ENCODE measurements around the gene CEP192. TPM values are rescaled to one million over a fixed set of nuclear protein-coding genes. Genes with fewer than 3 reads are reported as not detected.

The CEP192 gene
- total and polyA plus RNA-seq, 2 of the 13 experiments (the other 11 are each of a cell fraction or from before 2014, with no cell fraction given), result 15.3 to 24.7 TPM

DNA sequence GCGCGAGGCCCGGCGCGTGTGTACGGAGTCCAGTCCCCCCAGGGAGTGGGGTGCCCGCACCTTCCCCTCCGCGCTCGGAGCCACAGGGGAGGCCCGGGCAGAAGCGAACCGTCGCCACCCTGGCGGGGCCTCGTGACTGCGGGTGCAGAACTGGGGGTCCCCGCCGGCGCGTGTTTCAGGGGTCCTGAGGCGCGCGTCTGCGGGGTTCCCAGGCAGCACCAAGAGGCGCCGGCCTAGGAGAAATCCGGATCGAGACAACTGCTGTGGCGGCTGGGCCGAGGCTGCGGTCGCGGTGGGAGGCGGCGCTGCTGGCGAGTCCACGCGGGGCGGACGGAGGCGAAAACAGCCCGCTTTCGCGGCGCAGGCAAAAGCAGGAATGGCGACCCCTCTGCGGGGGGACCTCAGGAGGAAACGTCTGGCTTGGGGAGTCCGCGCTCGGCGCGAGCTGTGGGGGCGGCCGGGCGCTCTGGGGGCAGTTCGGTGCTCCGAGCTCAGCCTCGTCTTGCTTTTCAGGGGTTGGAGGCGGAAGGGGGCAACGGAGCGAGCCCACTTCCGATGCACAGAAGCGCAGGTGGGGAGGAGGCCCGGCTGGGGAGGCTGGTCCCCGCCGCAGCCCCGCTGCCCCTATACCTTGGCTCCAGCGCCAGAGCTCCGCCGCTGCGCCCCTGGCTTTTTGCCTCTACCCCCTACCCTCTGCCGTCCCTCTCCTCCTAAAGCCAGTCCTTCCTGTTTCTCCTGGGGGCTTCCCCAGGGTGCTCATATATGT lies 145.9 kb downstream of the CEP192 start (continued):
- TF ChIP-seq HDAC1 (CRISPR knock-in tag; IDR thresholded peaks at IDR 0.05) (peak; percentile 22; the same call in 1 of the 2 replicates), ZNF468 (CRISPR knock-in tag; IDR thresholded peaks at IDR 0.05) (0 out of 2 replicates have a peak, but pooled peaks have one; percentile 17), PRMT3 (CRISPR knock-in tag; IDR thresholded peaks at IDR 0.05; ENCODE audit: borderline replicate concordance, low read depth) (0 out of 2 replicates have a peak, but pooled peaks have one; percentile 75), MZF1 (CRISPR knock-in tag; IDR thresholded peaks at IDR 0.05; ENCODE audit: borderline replicate concordance) (no peak), CAMTA2 (CRISPR knock-in tag; IDR thresholded peaks at IDR 0.05; ENCODE audit: borderline replicate concordance) (no peak), TCF12 (IDR thresholded peaks at IDR 0.05) (no peak), TCF12 (CRISPR knock-in tag; IDR thresholded peaks at IDR 0.05) (0 out of 2 replicates have a peak, but pooled peaks have one; percentile 46), PITX1 (CRISPR knock-in tag; IDR thresholded peaks at IDR 0.05) (0 out of 2 replicates have a peak, but pooled peaks have one; percentile 8), KLF15 (CRISPR knock-in tag; IDR thresholded peaks at IDR 0.05; ENCODE audit: borderline replicate concordance) (0 out of 2 replicates have a peak, but pooled peaks have one; percentile 32), GABPA (IDR thresholded peaks at IDR 0.05; ENCODE audit: low read depth, low read length) (no peak), GABPA (CRISPR knock-in tag; IDR thresholded peaks at IDR 0.05; ENCODE audit: low read depth) (peak; percentile 43; the same call in 1 of the 2 replicates), YY1 (IDR thresholded peaks at IDR 0.05; ENCODE audit: insufficient read depth, insufficient replicate concordance, low read depth, low read length) (peak; percentile 62), ATF1 (CRISPR knock-in tag; IDR thresholded peaks at IDR 0.05) (no peak), CHD4 (IDR thresholded peaks at IDR 0.05; ENCODE audit: borderline replicate concordance, low read length) (no peak), BRCA1 (CRISPR knock-in tag; IDR thresholded peaks at IDR 0.05) (no peak)
- TF ChIP-seq, protein P1, sequence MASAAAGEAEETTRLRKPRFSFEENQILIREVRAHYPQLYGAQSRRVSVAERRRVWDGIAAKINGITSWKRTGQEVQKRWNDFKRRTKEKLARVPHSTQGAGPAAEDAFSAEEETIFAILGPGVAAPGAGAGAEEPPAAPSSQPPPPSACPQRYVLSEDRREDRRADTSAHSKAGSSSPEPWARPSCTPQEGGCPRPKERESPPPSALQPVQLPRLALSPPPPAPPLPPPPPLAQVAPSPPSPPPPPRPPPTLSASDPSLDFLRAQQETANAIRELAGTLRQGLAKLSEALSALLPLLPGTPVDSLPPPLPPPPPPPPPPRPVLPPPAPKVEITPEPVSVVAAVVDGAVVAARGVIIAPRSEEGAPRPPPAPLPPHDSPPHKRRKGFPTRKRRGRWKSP (CRISPR knock-in tag; IDR thresholded peaks at IDR 0.05), result peak; percentile 72
- TF ChIP-seq, protein P2, sequence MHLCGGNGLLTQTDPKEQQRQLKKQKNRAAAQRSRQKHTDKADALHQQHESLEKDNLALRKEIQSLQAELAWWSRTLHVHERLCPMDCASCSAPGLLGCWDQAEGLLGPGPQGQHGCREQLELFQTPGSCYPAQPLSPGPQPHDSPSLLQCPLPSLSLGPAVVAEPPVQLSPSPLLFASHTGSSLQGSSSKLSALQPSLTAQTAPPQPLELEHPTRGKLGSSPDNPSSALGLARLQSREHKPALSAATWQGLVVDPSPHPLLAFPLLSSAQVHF (CRISPR knock-in tag; IDR thresholded peaks at IDR 0.05), result peak; percentile 72; the same call in 1 of the 2 replicates
- TF ChIP-seq, protein P3, sequence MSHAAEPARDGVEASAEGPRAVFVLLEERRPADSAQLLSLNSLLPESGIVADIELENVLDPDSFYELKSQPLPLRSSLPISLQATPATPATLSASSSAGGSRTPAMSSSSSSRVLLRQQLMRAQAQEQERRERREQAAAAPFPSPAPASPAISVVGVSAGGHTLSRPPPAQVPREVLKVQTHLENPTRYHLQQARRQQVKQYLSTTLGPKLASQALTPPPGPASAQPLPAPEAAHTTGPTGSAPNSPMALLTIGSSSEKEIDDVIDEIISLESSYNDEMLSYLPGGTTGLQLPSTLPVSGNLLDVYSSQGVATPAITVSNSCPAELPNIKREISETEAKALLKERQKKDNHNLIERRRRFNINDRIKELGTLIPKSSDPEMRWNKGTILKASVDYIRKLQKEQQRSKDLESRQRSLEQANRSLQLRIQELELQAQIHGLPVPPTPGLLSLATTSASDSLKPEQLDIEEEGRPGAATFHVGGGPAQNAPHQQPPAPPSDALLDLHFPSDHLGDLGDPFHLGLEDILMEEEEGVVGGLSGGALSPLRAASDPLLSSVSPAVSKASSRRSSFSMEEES (CRISPR knock-in tag; IDR thresholded peaks at IDR 0.05), result 0 out of 2 replicates have a peak, but pooled peaks have one; percentile 5
- TF ChIP-seq, protein P4, sequence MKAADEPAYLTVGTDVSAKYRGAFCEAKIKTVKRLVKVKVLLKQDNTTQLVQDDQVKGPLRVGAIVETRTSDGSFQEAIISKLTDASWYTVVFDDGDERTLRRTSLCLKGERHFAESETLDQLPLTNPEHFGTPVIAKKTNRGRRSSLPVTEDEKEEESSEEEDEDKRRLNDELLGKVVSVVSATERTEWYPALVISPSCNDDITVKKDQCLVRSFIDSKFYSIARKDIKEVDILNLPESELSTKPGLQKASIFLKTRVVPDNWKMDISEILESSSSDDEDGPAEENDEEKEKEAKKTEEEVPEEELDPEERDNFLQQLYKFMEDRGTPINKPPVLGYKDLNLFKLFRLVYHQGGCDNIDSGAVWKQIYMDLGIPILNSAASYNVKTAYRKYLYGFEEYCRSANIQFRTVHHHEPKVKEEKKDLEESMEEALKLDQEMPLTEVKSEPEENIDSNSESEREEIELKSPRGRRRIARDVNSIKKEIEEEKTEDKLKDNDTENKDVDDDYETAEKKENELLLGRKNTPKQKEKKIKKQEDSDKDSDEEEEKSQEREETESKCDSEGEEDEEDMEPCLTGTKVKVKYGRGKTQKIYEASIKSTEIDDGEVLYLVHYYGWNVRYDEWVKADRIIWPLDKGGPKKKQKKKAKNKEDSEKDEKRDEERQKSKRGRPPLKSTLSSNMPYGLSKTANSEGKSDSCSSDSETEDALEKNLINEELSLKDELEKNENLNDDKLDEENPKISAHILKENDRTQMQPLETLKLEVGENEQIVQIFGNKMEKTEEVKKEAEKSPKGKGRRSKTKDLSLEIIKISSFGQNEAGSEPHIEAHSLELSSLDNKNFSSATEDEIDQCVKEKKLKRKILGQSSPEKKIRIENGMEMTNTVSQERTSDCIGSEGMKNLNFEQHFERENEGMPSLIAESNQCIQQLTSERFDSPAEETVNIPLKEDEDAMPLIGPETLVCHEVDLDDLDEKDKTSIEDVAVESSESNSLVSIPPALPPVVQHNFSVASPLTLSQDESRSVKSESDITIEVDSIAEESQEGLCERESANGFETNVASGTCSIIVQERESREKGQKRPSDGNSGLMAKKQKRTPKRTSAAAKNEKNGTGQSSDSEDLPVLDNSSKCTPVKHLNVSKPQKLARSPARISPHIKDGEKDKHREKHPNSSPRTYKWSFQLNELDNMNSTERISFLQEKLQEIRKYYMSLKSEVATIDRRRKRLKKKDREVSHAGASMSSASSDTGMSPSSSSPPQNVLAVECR (CRISPR knock-in tag; IDR thresholded peaks at IDR 0.05; ENCODE audit: borderline replicate concordance), result peak; percentile 28; the same call in 1 of the 2 replicates

Measured in HepG2 (cell line).